Dedifferentiated amniotic fluid mesenchymal stem cell (primary cell): Measurements from ENCODE around the gene L2HGDH.
"Not testable (repeated sequence)": the region's sequence is repeated elsewhere in the genome, so short reads cannot be mapped to it uniquely, and the experiment has no call there.

Experiments used
- DNase-seq: peaks from one replicate; pipeline ENCODE4 v3.0.0-alpha.2; 2016; ENCODE audit errors: extremely low spot score

Gene L2HGDH

DNA sequence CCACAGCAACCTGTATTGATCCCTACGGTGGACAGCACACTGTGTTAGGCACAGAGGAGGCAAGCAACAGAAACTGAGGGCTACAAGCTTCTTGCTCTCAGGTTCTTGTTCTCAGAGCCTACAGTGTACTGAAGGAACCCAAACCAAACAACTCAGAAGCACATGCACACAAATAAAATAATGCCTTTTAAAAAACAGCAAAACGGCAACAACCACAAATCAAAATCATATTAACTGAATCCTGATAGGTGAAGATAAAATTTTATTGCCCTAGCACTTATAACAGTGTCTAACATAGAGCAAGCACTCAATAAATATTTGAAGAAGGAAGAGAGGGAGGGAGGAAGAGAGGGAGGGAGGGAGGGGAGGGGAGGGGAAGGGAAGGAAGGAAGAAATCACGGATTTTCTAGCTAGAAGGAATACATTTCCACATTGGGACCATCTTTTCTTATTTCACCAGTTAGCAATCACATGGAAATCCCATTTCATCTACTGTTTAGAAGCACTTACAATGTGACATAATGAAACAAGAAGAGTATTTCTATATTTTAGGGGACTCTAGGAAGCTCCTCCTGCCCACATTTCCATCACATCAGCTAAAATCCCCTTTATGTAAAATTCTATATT, 27.3 kb upstream of the L2HGDH start:
- DNase-seq: no peak

DNA sequence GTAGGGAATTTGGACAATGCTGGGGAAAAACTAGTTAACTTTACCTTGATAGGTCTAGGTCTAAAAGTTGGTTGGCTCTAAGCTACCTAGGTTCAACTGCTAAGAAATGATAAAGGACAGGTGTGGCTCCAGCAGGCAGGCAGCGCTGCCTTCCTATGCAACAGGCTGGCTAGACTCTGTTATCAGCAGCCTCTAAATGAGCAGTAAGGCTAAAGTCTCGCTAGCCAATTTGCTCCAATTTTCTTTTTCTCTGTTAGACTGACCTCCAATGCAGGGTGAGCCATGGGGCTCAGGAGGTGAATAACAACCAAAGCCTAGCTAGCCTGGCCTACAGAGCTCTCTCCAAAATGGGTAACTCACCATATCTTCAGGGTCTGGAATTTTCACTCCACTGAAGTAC, 26.6 kb upstream of the L2HGDH start:
- no peak for DNase-seq

DNA sequence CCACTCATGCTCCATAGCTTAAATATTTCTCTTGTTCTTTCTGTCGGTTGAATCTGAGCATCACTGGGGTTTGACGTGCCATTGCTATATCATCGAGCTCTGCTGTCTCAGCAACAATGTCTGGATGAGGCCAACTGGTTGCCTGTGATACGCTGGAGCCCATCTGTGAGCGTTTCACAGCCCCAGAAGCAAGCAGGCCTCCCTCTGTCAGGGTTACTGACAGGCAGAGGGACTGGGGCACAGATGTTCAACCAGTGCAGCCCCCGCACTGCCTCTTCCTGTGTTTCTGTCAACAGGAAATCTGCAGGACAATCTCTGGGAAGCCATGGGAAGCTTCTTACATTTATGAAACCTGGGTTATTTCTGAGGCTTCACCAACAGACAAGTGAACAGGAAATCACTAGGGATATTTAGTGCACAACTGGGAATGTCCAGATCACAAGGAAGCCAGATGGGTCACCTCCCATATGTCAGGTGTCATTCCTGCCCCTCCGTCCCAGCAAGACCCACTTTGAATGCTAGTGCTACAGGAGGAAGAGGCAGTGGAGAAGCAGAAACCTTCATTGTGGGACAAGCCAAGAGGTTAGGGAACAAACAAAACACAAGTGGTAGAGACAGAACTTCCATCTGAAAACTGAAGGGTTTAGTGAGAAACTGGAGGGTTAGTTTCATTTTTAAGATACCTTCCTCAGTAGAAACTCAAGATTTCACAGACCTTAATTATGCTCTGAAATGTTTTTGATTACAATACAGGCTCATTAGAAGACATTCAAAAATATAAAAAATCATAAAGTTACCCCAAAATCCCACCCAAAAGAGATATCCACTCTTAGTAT, 24.2 kb upstream of the L2HGDH start:
- no peak for DNase-seq

DNA sequence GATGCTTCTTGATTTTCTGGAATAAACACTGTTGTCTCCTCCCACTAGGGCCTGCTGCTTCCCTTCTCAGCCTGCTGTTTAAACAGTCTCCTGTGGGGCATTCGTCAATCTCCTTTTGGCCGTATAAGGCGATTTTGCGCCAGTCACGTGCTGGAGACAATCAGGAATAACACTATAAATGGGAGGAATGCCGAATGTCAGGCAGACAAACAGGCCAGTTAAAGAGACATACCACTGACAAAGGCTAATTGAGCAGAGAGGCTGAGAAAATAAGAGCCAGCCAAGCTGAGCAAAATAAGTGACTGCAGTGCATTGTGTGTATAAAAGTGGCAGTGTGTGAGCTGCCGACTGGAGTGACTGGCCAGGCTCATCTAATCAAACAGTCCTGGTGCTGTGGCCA, 23.4 kb upstream of the L2HGDH start:
- no peak for DNase-seq

DNA sequence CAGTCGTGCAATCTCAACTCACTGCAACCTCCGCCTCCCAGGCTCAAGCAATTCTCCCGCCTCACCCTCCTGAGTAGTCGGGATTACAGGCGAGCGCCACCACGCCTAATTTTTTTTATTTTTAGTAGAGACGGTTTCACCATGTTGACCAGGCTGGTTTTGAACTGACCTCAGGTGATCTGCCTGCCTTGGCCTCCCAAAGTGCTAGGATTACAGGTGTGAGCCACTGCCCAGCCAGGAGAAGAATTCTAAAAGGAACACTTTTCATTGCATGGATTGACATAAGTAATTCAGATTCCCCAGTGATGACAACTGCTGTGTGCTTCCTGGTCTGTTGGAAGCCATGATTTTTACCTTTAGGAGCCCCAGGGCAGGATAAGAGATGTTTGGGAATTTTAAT, 22.2 kb upstream of the L2HGDH start:
- DNase-seq: no peak

DNA sequence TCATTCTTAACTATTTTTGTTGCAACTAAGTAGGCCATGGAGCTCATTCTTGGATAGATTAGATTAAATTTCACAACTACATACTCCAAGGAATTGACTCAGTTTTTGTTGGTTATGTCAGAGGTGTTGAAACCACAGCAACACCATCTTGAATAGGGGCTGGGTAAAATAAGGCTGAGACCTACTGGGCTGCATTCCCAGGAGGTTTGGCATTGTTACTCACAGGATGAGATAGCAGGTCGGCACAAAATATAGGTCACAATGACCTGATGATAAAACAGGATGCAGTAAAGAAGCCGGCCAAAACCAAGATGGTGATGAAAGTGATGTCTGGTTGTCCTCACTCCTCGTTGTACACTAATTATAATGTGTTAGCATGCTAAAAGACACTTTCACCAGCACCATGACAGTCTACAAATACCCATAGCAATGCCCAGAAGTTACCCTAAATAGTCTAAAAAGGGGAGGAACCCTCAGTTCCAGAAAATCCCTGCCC, 21.0 kb upstream of the L2HGDH start:
- no peak for DNase-seq

GRCh38 chr14:50331596-50331995, 19.6 kb upstream of the L2HGDH start:
- DNase-seq: no peak

DNA sequence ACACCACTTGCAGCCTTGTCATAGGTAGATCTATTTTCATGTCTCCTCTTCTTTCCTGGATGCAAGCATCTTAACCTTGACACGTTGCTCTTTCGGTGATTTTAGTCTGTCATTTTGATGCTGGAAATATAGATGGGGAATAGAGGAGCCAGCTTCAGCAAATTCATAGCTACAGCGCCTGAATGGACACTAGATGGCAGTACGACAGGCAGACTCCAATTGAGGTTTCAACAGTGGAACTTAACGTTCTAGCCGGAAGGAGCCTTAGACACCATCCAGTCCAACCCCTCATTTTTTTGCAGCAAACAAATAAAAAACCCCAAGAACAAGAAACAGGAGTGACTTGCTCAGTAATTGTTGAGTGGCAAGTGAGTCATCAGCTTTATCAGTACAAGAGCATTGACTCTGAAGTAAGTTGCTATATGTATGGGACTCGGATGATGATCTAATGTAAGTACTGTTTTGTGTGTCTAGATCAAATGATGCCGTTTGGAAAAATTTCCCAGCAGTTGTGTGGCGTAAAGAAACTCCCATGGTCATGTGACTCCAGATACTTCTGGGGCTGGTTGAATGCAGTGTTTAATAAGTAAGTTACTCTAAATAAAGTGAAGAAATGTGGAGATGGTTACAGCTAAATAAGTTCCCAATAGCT, 9.1 kb upstream of the L2HGDH start:
- peak; percentile 93 for DNase-seq

DNA sequence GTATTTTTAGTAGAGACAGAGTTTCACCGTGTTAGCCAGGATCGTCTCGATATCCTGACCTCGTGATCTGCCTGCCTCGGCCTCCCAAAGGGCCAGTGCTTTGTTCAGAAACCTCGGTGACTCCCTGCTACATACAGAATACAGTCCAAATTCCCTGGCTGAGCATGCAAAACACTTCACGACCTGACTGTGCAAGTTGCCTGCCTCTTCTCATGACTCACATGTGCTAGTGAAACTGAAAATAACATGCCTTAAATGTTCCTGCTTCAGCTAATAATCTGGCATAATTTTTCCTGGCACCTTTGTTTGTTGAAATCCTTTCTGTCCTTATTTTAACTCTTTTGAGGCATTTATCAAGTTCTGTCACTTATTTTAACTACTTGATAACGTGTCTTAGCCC, 8.3 kb upstream of the L2HGDH start:
- DNase-seq: no peak

DNA sequence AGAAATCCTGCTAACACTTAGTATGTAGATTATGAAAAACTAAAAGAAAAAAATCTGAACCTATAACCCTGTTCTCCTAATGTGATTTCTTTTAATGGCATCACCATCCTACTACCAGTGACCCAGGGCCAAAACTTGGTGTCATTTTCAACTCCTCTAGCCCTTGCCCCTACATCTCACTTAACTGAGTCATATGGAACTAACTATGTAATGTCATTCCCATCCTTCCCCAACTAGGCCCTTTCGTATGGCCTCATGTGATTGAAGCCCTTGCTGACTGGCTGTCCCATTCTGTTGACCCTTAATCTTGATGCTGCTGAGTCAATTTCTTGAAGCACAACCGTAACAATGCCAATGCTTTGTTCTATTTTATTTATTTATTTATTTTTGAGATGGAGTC, 7.7 kb upstream of the L2HGDH start:
- no peak for DNase-seq

GRCh38 chr14:50319293-50319692, 7.3 kb upstream of the L2HGDH start:
- DNase-seq: no peak

DNA sequence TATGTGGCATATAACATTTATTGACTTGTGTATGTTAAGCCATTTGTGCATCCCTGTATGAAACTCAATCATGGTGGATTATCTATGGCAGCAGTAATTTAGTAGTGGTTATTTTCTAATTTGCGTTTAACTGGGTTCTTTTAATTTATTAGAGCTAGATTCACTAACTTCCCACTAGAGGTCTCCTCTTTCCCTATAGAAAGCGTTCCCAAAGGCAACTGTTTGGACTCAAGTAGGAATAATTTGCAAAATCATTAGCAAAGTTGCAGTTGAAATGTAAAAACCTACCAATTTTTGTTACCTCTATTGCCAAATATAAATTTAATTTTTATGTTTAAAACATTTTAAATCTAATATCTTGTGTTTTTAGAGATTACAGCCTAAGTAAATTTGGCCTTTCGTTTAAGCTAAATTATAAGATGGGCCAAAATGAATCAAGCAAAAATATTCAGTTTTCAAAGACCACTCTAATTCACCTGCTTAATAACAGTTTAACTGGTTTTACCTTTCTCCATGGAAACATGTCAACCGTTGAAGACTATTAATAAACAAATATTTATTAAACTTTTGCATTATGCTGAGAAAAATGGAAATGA, 6.1 kb upstream of the L2HGDH start:
- peak; percentile 44 for DNase-seq

DNA sequence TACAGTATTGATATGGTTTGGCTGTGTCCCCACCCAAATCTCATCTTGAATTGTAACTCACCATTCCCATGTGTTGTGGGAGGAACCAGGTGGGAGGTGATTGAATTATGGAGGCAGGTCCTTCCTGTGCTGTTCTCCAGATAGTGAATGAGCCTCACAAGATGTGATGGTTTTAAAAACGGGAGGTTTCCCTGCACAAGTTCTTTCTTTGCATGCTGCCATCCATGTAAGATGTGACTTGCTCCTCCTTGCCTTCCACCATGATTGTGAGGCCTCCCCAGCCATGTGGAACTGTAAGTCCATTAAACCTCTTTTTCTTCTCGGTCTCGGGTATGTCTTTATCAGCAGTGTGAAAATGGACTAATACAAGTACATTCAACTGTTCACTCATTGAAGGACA, 2.1 kb upstream of the L2HGDH start:
- DNase-seq: not testable (repeated sequence)

DNA sequence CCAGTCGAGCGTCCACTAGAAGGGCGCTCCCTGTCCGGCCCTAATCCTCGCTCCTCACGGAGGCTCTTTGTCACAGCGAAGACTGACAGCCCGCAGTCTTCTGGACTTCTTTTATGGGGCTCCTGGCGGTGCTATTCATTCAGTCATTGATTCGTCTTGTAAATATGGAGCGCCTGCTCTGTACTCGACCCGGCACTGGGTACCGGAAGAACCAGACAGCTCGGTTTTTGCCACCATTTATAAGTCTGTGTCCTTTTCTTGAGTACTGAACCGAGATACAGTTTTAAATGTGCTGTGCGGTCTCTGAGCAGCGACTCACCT, 665 bp upstream of the L2HGDH start:
- no peak for DNase-seq

- no peak for DNase-seq
These were observed 575 bp downstream of the L2HGDH start for GRCh38 chr14:50311337-50311971.

DNA sequence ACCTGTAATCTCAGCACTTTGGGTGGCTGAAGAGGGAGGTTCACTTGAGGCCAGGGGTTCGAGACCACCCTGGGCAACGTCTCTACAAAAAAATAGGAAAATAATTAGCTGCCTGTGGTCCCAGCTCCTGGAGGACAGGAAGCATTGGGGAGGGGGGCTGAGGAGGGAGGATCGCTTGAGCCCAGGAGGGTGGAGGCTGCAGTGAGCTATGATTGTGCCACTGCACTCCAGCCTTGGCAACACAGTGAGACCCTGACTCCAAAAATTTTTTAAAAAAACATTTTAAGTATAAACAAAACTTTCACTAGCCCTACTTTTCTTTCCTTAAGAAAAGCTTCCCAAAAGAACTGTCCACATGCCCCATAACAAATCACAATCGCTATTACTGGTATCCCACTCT, 1.6 kb downstream of the L2HGDH start:
- DNase-seq: no peak

- DNase-seq: no peak
These were observed 3.6 kb downstream of the L2HGDH start for GRCh38 chr14:50308363-50308915.

GRCh38 chr14:50303744-50304471, 8.1 kb downstream of the L2HGDH start:
- DNase-seq: no peak

DNA sequence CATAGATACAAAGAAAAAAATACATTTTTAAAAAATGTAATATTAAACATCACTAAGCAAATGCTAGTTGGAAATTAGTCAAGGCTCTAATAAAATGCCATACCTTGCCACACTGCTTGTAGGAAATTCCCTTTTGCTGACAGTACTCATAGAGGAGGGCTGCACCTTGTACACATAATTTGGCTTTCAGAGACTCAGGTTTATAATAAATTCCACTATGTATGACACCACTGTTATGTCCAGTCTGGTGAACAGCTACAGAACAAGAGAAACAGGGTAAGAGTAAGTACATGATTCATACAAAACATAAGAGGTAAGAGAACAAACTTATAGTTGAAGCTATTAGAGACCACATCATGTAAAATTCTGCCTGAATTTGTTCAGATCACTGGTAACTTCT, 10.1 kb downstream of the L2HGDH start:
- no peak for DNase-seq

DNA sequence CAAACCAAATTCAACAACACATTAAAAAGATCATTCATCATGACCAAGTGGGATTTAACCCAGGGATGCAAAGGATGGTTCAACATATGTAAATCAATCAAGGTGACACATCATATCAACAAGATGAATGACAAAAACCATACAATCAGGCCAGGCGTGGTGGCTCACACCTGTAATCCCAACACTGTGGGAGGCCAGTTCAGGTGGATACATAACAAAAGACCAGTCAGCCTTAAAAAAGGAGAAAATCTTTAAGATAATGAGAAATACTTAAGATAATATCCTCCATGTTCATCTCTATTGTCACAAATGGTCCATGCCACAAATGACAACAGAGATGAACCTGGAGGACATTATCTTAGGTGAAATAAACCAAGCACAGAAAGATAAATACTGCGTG, 12.4 kb downstream of the L2HGDH start:
- no peak for DNase-seq

- DNase-seq: no peak
These were observed 21.7 kb downstream of the L2HGDH start for GRCh38 chr14:50290306-50290705.
